Esophagus squamous epithelium (tissue), 4 donors: ENCODE results near the gene RASL10B.

Experiments used
- CTCF ChIP-seq, 6 experiments: fragments of 450-650 bp in 4 of 6; fragments of 200-600 bp in 2 of 6; sonication (generic) in 2 of 6; IDR thresholded peaks; one replicate each; pipeline ENCODE4 v1.5.1; 2016 to 2019; ENCODE audit warnings: antibody characterized with exemption in 6 of 6, mild to moderate bottlenecking in 4 of 6, moderate library complexity in 4 of 6
- POLR2A ChIP-seq, 4 donors: fragments of 450-650 bp; IDR thresholded peaks; one replicate each; pipeline ENCODE4 v1.6.1; 2017; ENCODE audit warnings: antibody characterized with exemption in 4 of 4, mild to moderate bottlenecking in 4 of 4, moderate library complexity in 3 of 4

- TF ChIP-seq POLR2A (IDR thresholded peaks at IDR 0.05) (no peak), CTCF (IDR thresholded peaks at IDR 0.05) (no peak)
These were observed 6.4 kb upstream of the RASL10B start for GRCh38 chr17:35725058-35725457.
